Transverse colon (tissue), 4 donors: ENCODE measurements around the gene ELFN1.

Source experiments
- CTCF ChIP-seq, 5 experiments: fragments of 200-600 bp in 3 of 5; fragments of 450-650 bp in 2 of 5; sonication (generic) in 3 of 5; IDR thresholded peaks; 1 replicate in 2 of 5; 2 replicates in 3 of 5; pipeline ENCODE4 v1.5.1; 2016 to 2017; ENCODE audit warnings: antibody characterized with exemption in 5 of 5, inconsistent platforms in 3 of 5, mild to moderate bottlenecking in 2 of 5, moderate library complexity in 1 of 5
- EP300 ChIP-seq: sonication (generic); formaldehyde crosslinking; IDR thresholded peaks from one replicate; pipeline ENCODE4 v1.6.1; 2017; ENCODE audit warnings: antibody characterized with exemption, low read depth
- POLR2A ChIP-seq: fragments of 450-650 bp; IDR thresholded peaks from one replicate; pipeline ENCODE4 v1.6.1; 2016; ENCODE audit warnings: antibody characterized with exemption, mild to moderate bottlenecking, moderate library complexity
- POLR2AphosphoS5 ChIP-seq, 3 donors: sonication (generic); formaldehyde crosslinking; IDR thresholded peaks; one replicate each; pipeline ENCODE4 v1.6.1; 2016; ENCODE audit warnings: antibody characterized with exemption in 3 of 3

DNA sequence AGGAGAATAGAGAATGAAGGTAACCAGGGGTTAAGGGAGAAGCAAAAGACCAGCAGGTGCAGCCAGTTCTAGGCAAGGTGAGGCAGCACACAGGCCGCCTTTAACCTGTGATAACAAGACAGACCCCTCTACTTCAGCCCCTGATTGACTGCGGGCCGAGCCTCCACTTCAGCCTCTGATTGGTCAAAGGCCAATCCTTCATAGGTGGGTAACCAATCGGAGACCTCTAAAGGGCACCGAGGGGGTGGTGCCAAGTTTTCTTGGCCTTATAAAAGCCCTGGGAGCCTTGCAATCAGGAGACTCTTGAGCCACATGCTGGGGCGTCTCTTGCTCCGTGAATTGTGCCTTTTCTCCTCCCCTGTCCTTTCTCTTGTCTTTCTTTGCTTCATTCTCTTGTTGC is 98.8 kb downstream of the ELFN1 start:
- TF ChIP-seq POLR2AphosphoS5 (IDR thresholded peaks at IDR 0.05) (no peak), POLR2A (no peak), CTCF (IDR thresholded peaks at IDR 0.05) (no peak), EP300 (no peak)
